HUES6 (cell line): ENCODE data around the gene MOB4.
"Not testable (repeated sequence)": the region's sequence is repeated elsewhere in the genome, so short reads cannot be mapped to it uniquely, and the experiment has no call there.

ENCODE experiments used
- H3K27ac ChIP-seq: 2 replicates; pipeline ENCODE4 v1.7.0; 2013; ENCODE audit warnings: low read depth, mild to moderate bottlenecking, low read length, inconsistent platforms
- H3K27me3 ChIP-seq: 2 replicates; pipeline ENCODE4 v1.6.1; 2013; ENCODE audit warnings: low read length; ENCODE audit not compliant: control insufficient read depth, insufficient read depth
- H3K36me3 ChIP-seq: 2 replicates; pipeline ENCODE4 v1.6.1; 2013; ENCODE audit warnings: low read length; ENCODE audit not compliant: control insufficient read depth, insufficient read depth
- H3K4me1 ChIP-seq: 2 replicates; pipeline ENCODE4 v1.6.1; 2013; ENCODE audit warnings: low read length; ENCODE audit not compliant: control insufficient read depth, insufficient read depth
- H3K4me3 ChIP-seq: 2 replicates; pipeline ENCODE4 v1.5.1; 2013; ENCODE audit warnings: low read depth, low read length
- H3K9ac ChIP-seq: one replicate; pipeline ENCODE4 v1.6.1; 2013; ENCODE audit warnings: mild to moderate bottlenecking, low read length
- H3K9me3 ChIP-seq: 2 replicates; pipeline ENCODE4 v1.6.1; 2013; ENCODE audit warnings: low read depth, low read length; ENCODE audit not compliant: control insufficient read depth, insufficient read depth

MOB4 gene

GRCh38 chr2:197515739-197516392 is at the start of gene MOB4:
Gene MOB4 (plus strand): TSS chr2:197516066. CDS start chr2:197516087, 21 bp downstream.
- peaks cover 9% of the 10 kb centered on the region for H3K4me1 ChIP-seq
- peaks cover 6% of the 10 kb centered on the region; the same call in 1 of the 2 replicates for H3K36me3 ChIP-seq
- H3K27ac ChIP-seq, result peak within 1 kb of the TSS; percentile 56; the same call in 1 of the 2 replicates
- no peaks in the 10 kb centered on the region for H3K9me3 ChIP-seq
- H3K9ac ChIP-seq, result peak within 1 kb of the TSS; percentile 94
- H3K27me3 ChIP-seq, result no peaks in the 10 kb centered on the region
- H3K4me3 ChIP-seq, result peak within 1 kb of the TSS; percentile 88

- no peaks in the 10 kb centered on the region for H3K9me3 ChIP-seq
- H3K36me3 ChIP-seq, result peaks cover 82% of the 10 kb centered on the region
- no peaks in the 10 kb centered on the region for H3K4me1 ChIP-seq
- no peaks in the 10 kb centered on the region for H3K27me3 ChIP-seq
- no peak overlapping the region for H3K27ac ChIP-seq
- no peak overlapping the region for H3K9ac ChIP-seq
- H3K4me3 ChIP-seq, result no peak overlapping the region
These were observed 43.7 kb upstream of the MOB4 start for GRCh38 chr2:197472166-197472565.

- H3K4me3 ChIP-seq, result no peak overlapping the region
- H3K4me1 ChIP-seq, result no peaks in the 10 kb centered on the region
- no peaks in the 10 kb centered on the region for H3K9me3 ChIP-seq
- H3K9ac ChIP-seq, result no peak overlapping the region
- no peak overlapping the region for H3K27ac ChIP-seq
- no peaks in the 10 kb centered on the region for H3K27me3 ChIP-seq
- H3K36me3 ChIP-seq, result peaks cover 55% of the 10 kb centered on the region
These were observed 38.1 kb upstream of the MOB4 start for GRCh38 chr2:197477797-197478196.

- Histone ChIP-seq H3K4me3 (no peak overlapping the region), H3K36me3 (peaks cover 40% of the 10 kb centered on the region), H3K27me3 (no peaks in the 10 kb centered on the region), H3K9me3 (peaks cover 11% of the 10 kb centered on the region), H3K9ac (no peak overlapping the region), H3K4me1 (no peaks in the 10 kb centered on the region), H3K27ac (no peak overlapping the region)
These were observed 35.5 kb upstream of the MOB4 start for GRCh38 chr2:197480165-197481036.

- H3K36me3 ChIP-seq, result peaks cover 49% of the 10 kb centered on the region
- not testable (repeated sequence) for H3K9ac ChIP-seq, H3K4me3 ChIP-seq, H3K27ac ChIP-seq, H3K4me1 ChIP-seq, H3K27me3 ChIP-seq
- H3K9me3 ChIP-seq, result peaks cover 11% of the 10 kb centered on the region
These were observed 31.6 kb upstream of the MOB4 start for GRCh38 chr2:197484248-197484647.

GRCh38 chr2:197486175-197486574 is 29.7 kb upstream of the MOB4 start:
- peaks cover 62% of the 10 kb centered on the region for H3K36me3 ChIP-seq
- no peak overlapping the region for H3K27ac ChIP-seq
- H3K4me3 ChIP-seq, result no peak overlapping the region
- H3K4me1 ChIP-seq, result no peaks in the 10 kb centered on the region
- no peaks in the 10 kb centered on the region for H3K27me3 ChIP-seq
- no peak overlapping the region for H3K9ac ChIP-seq
- H3K9me3 ChIP-seq, result peaks cover 11% of the 10 kb centered on the region

GRCh38 chr2:197487385-197487784 is 28.5 kb upstream of the MOB4 start:
- Histone ChIP-seq H3K4me1 (no peaks in the 10 kb centered on the region), H3K36me3 (peaks cover 72% of the 10 kb centered on the region), H3K4me3 (no peak overlapping the region)

GRCh38 chr2:197495433-197496134 is 20.3 kb upstream of the MOB4 start:
- H3K36me3 ChIP-seq, result peaks cover 85% of the 10 kb centered on the region
- H3K4me3 ChIP-seq, result no peak overlapping the region

More at GRCh38 chr2:197487385-197487784, 28.5 kb upstream of the MOB4 start:
- H3K27me3 ChIP-seq, result no peaks in the 10 kb centered on the region
- no peak overlapping the region for H3K9ac ChIP-seq
- H3K27ac ChIP-seq, result no peak overlapping the region
- H3K9me3 ChIP-seq, result peaks cover 11% of the 10 kb centered on the region

GRCh38 chr2:197496695-197497094 is 19.2 kb upstream of the MOB4 start:
- Histone ChIP-seq H3K36me3 (peaks cover 77% of the 10 kb centered on the region), H3K4me1 (peaks cover 20% of the 10 kb centered on the region), H3K9ac (no peak overlapping the region)

More at GRCh38 chr2:197495433-197496134, 20.3 kb upstream of the MOB4 start:
- H3K9ac ChIP-seq, result no peak overlapping the region
- no peaks in the 10 kb centered on the region for H3K9me3 ChIP-seq
- H3K4me1 ChIP-seq, result peaks cover 20% of the 10 kb centered on the region
- no peak overlapping the region for H3K27ac ChIP-seq
- no peaks in the 10 kb centered on the region for H3K27me3 ChIP-seq

GRCh38 chr2:197497326-197497725 is 18.5 kb upstream of the MOB4 start:
- Histone ChIP-seq H3K9ac (peak overlapping the region; percentile 95), H3K27me3 (no peaks in the 10 kb centered on the region), H3K27ac (no peak overlapping the region), H3K4me3 (peak overlapping the region; percentile 89), H3K36me3 (peaks cover 77% of the 10 kb centered on the region), H3K4me1 (peaks cover 20% of the 10 kb centered on the region), H3K9me3 (no peaks in the 10 kb centered on the region)

More at GRCh38 chr2:197496695-197497094, 19.2 kb upstream of the MOB4 start:
- no peak overlapping the region for H3K27ac ChIP-seq
- no peaks in the 10 kb centered on the region for H3K27me3 ChIP-seq
- H3K4me3 ChIP-seq, result peak overlapping the region; percentile 89
- H3K9me3 ChIP-seq, result no peaks in the 10 kb centered on the region
